Kidney epithelial cell (primary cell): ENCODE results near the gene TENM3. TPM values are rescaled to one million over a fixed set of nuclear protein-coding genes. Genes with fewer than 3 reads are reported as not detected.
A peak's percentile ranks its signal among the peaks of the same experiment; 100 is the strongest.

Experiments
- DNase-seq: peaks from one replicate; pipeline ENCODE4 v3.0.0-alpha.2; 2010; ENCODE audit warnings: low read depth
- H3K27me3 ChIP-seq: 2 replicates; pipeline ENCODE4 v1.6.0; 2011; ENCODE audit warnings: low read length; ENCODE audit not compliant: control insufficient read depth, insufficient read depth
- H3K36me3 ChIP-seq: 2 replicates; pipeline ENCODE4 v1.5.1; 2011; ENCODE audit warnings: low read length; ENCODE audit not compliant: control insufficient read depth, insufficient read depth
- H3K4me3 ChIP-seq: 2 replicates; pipeline ENCODE4 v1.5.1; 2011; ENCODE audit warnings: low read depth, mild to moderate bottlenecking, control low read depth, low read length
- total RNA-seq: library from RNA; depleted of rRNA; stranded (reverse); fragments of >200 nt; gene quantifications from 2 replicates; pipeline ENCODE4 v1.2.3, GENCODE V29; 2015
- TF ChIP-seq, protein P1 (sequence below): IDR thresholded peaks from 2 replicates; pipeline ENCODE4 v1.5.1; 2011; ENCODE audit warnings: mild to moderate bottlenecking, moderate library complexity, low read length, control low read depth, inconsistent platforms; ENCODE audit not compliant: insufficient read depth, poor library complexity, severe bottlenecking

TENM3 gene
- total RNA-seq, 1 donor from 2014 or later, result 11.2 TPM

DNA sequence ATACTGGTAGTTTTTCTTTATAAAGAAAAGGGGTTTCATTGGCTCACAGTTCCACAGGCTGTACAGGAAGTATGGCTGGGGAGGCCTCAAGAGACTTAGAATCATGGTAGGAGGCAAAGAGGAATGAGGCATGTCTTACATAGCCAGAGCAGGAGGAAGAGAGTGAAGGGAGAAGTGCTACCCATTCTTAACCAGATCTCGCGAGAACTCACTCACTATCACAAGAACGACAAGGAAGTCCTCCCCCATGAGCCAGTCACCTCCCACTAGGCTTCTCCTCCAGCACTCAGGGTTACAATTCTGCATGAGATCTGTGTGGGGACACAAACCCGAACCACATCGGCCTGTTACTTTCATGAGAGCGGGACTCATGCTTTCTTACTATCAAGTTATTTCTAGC, 240.5 kb downstream of the TENM3 start:
- TF ChIP-seq, protein P1, sequence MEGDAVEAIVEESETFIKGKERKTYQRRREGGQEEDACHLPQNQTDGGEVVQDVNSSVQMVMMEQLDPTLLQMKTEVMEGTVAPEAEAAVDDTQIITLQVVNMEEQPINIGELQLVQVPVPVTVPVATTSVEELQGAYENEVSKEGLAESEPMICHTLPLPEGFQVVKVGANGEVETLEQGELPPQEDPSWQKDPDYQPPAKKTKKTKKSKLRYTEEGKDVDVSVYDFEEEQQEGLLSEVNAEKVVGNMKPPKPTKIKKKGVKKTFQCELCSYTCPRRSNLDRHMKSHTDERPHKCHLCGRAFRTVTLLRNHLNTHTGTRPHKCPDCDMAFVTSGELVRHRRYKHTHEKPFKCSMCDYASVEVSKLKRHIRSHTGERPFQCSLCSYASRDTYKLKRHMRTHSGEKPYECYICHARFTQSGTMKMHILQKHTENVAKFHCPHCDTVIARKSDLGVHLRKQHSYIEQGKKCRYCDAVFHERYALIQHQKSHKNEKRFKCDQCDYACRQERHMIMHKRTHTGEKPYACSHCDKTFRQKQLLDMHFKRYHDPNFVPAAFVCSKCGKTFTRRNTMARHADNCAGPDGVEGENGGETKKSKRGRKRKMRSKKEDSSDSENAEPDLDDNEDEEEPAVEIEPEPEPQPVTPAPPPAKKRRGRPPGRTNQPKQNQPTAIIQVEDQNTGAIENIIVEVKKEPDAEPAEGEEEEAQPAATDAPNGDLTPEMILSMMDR, result no peak
- DNase-seq, result no peak
- Histone ChIP-seq H3K36me3 (no peaks in the 10 kb centered on the region), H3K4me3 (no peak overlapping the region), H3K27me3 (no peaks in the 10 kb centered on the region)

DNA sequence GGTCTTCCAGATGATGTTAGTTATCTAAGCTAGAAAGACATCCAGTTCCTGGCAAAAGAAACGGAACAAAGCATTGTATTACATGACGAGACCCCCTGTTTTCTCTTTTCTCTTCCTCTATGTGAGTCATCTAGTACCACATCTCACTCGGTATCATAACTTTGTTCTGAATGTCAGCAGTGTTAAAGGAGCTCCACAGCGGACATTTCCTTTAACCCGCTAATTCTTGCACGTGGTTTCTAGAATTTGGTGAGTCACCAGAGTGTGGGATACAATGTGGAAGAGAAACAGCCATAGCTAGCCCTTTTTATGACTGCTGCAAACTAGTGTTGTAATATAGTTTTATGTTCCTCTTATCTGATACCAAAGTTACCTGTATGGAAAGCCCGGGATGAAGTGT, 243.7 kb downstream of the TENM3 start:
- H3K27me3 ChIP-seq, result no peaks in the 10 kb centered on the region
- H3K4me3 ChIP-seq, result no peak overlapping the region
- no peaks in the 10 kb centered on the region for H3K36me3 ChIP-seq
- no peak for DNase-seq
- TF ChIP-seq, protein P1, result no peak

DNA sequence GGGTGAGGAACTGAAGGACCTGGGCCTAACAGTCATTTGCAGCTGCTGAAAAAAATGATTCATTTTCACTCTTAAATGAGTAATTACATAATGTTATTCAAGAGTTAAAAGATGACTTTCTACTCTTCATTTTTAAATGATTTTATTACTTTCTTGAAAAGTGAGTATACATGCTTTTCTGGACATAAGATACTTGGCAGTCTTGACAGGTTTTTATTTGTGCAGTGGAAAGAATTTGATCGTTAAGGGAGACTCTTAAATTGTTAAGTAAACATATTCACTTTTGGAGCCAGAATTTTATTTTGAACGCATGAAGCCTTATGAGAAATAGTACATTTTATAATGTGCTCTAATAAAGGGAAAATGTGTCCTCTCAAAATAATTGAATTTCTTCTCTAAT, 245.7 kb downstream of the TENM3 start:
- DNase-seq, result no peak
- Histone ChIP-seq H3K36me3 (no peaks in the 10 kb centered on the region), H3K4me3 (no peak overlapping the region), H3K27me3 (no peaks in the 10 kb centered on the region)
- TF ChIP-seq, protein P1, result no peak

DNA sequence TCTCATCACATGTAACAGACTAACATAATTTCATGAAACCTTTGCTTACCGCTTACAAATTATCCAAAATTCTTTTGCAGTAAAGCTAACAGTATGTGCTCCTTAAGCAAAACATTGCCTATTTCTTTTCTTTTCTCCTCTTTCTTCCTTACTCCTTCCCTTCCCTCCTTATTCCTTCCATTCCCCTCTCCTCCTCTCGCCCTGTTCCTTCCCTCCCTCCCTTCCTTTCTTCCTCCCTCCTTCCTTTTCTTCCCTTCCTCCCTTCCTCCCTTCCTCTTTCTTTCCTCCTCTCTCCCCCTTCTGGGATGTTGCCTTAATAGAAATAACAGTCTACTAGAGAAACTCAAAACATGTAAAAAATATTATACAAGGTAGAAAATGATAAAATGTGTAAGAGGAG, 246.4 kb downstream of the TENM3 start:
- Histone ChIP-seq H3K36me3 (no peaks in the 10 kb centered on the region), H3K27me3 (no peaks in the 10 kb centered on the region), H3K4me3 (no peak overlapping the region)
- no peak for DNase-seq
- TF ChIP-seq, protein P1, result no peak

DNA sequence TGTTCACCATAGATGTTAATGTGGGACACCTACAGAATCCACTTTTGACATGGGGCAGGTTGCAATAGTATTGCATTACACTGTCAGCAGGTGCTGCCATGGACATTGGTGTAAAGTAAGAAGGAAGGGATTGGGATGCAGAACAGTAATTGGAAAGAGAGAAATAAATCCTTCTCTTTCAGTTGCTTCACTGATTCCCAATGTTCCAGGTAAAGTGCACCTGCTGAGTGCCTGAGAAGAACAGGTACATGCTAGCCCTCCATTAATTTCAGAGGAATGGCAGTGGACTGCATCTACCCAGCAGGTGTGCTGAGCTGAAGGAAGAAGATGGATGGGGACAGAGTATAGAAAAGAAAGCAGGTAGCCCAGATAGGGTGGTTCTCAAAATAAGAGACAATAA, 248.5 kb downstream of the TENM3 start:
- H3K36me3 ChIP-seq, result no peaks in the 10 kb centered on the region
- H3K4me3 ChIP-seq, result no peak overlapping the region
- no peak for DNase-seq
- H3K27me3 ChIP-seq, result no peaks in the 10 kb centered on the region
- TF ChIP-seq, protein P1, result no peak

DNA sequence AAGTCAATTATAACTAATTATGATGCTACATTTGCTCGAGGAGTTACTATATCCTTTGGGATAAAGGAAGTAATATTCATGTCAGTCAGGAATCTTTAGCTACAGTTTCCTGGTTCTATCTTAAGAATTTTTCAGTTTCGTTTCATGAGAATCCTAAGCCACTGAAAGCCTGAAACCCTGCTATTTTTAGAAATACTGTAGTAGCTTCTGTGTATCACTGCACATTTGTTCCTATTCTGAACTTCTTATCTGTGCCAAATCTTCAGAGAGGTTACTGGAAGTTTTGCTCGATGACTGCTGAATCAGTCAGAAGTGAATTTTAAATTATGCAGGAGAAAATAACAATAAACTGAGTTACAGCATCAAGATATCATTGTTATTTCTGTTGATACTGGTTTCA, 249.2 kb downstream of the TENM3 start:
- Histone ChIP-seq H3K36me3 (no peaks in the 10 kb centered on the region), H3K4me3 (no peak overlapping the region), H3K27me3 (no peaks in the 10 kb centered on the region)
- TF ChIP-seq, protein P1, result no peak
- DNase-seq, result peak; percentile 5
